ENCODE results near the gene BMERB1.

DNA sequence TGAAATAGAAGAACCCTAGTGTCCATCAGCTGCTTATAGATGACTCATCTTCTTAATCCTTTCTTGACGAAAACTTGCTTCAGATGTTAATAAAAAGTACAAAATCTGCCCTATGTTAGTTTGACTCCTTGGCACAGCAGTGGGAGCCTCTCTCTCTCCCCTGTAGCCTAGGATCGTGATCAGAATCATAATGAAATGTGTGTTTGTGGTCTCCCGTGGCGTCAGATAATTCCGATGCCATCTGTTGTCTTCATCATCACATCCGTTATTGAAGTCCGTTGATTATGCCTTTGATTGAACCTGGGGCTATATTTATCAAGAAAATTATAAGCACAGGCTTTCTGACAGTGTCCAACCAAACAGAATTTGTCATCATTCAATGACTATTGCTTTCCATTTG is 102.5 kb downstream of the BMERB1 start:
- TF ChIP-seq, protein P1, sequence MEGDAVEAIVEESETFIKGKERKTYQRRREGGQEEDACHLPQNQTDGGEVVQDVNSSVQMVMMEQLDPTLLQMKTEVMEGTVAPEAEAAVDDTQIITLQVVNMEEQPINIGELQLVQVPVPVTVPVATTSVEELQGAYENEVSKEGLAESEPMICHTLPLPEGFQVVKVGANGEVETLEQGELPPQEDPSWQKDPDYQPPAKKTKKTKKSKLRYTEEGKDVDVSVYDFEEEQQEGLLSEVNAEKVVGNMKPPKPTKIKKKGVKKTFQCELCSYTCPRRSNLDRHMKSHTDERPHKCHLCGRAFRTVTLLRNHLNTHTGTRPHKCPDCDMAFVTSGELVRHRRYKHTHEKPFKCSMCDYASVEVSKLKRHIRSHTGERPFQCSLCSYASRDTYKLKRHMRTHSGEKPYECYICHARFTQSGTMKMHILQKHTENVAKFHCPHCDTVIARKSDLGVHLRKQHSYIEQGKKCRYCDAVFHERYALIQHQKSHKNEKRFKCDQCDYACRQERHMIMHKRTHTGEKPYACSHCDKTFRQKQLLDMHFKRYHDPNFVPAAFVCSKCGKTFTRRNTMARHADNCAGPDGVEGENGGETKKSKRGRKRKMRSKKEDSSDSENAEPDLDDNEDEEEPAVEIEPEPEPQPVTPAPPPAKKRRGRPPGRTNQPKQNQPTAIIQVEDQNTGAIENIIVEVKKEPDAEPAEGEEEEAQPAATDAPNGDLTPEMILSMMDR (IDR thresholded peaks at IDR 0.05; ENCODE audit: poor library complexity): no peak
- no peak for TF ChIP-seq EZH2phosphoT487 (IDR thresholded peaks at IDR 0.05; ENCODE audit: low read depth, severe bottlenecking, unreplicated experiment)
- TF ChIP-seq EZH2 (IDR thresholded peaks at IDR 0.05; ENCODE audit: borderline replicate concordance): no peak
